HepG2 (cell line): ENCODE results near the gene PPFIA3. TPM values are rescaled to one million over a fixed set of nuclear protein-coding genes. Genes with fewer than 3 reads are reported as not detected.
A peak's percentile ranks its signal among the peaks of the same experiment; 100 is the strongest.

Experiments
- CENPBD1 ChIP-seq: sonication (generic); formaldehyde crosslinking; IDR thresholded peaks from 2 replicates; pipeline ENCODE4 v1.8.0; 2022; ENCODE audit warnings: missing genetic modification reagents, low read depth, mild to moderate bottlenecking, borderline replicate concordance
- DR1 ChIP-seq: sonication (generic); formaldehyde crosslinking; IDR thresholded peaks from 2 replicates; pipeline ENCODE4 v1.8.0; 2021; ENCODE audit warnings: mild to moderate bottlenecking, missing genetic modification reagents, inconsistent platforms
- HNF4G ChIP-seq, 2 experiments: sonication (generic) in 1 of 2; formaldehyde crosslinking in 1 of 2; IDR thresholded peaks; 2 replicates each; pipeline versions ENCODE4 v1.4.0 to v1.6.1; 2011 to 2020; ENCODE audit warnings: borderline replicate concordance in 2 of 2, low read depth in 2 of 2, mild to moderate bottlenecking in 2 of 2, low read length in 1 of 2, missing genetic modification reagents in 1 of 2, moderate library complexity in 1 of 2
- HOXA9 ChIP-seq: sonication (generic); formaldehyde crosslinking; IDR thresholded peaks from 2 replicates; pipeline ENCODE4 v1.8.1; 2022; ENCODE audit warnings: missing genetic modification reagents, mild to moderate bottlenecking, moderate library complexity, borderline replicate concordance
- KLF9 ChIP-seq: IDR thresholded peaks from 2 replicates; pipeline ENCODE4 v1.6.1; 2016; ENCODE audit warnings: low read depth
- MNT ChIP-seq: fragments of 450-650 bp; IDR thresholded peaks from 2 replicates; pipeline ENCODE4 v1.6.1; 2016
- POLR2A ChIP-seq, 2 experiments: IDR thresholded peaks; 2 replicates each; pipeline ENCODE4 v1.6.1; 2011; ENCODE audit warnings: low read depth in 2 of 2, low read length in 2 of 2, mild to moderate bottlenecking in 1 of 2, moderate library complexity in 1 of 2; ENCODE audit not compliant: insufficient read depth in 1 of 2
- RAD21 ChIP-seq: fragments of 450-650 bp; formaldehyde crosslinking; IDR thresholded peaks from 2 replicates; pipeline ENCODE4 v1.5.0; 2020; ENCODE audit warnings: mild to moderate bottlenecking
- RARG ChIP-seq: sonication (generic); formaldehyde crosslinking; IDR thresholded peaks from 2 replicates; pipeline ENCODE4 v1.4.0; 2020; ENCODE audit warnings: low read depth, mild to moderate bottlenecking, missing genetic modification reagents
- RBAK ChIP-seq: sonication (generic); formaldehyde crosslinking; IDR thresholded peaks from 2 replicates; pipeline ENCODE4 v1.5.1; 2020; ENCODE audit warnings: mild to moderate bottlenecking, missing genetic modification reagents
- SIN3A ChIP-seq: IDR thresholded peaks from 2 replicates; pipeline ENCODE4 v1.6.1; 2011; ENCODE audit warnings: low read depth, mild to moderate bottlenecking, control low read depth, low read length, borderline replicate concordance
- SPEN ChIP-seq: sonication (generic); formaldehyde crosslinking; IDR thresholded peaks from 2 replicates; pipeline ENCODE4 v1.5.1; 2020; ENCODE audit warnings: low read depth, mild to moderate bottlenecking, missing genetic modification reagents
- SRSF1 ChIP-seq: fragments of 200-400 bp; formaldehyde crosslinking; optimal IDR thresholded peaks from 2 replicates; pipeline ENCODE3; 2017; ENCODE audit warnings: mild to moderate bottlenecking, low read depth, low read length, moderate library complexity
- SSRP1 ChIP-seq: IDR thresholded peaks from 2 replicates; pipeline ENCODE4 v1.6.1; 2016; ENCODE audit warnings: control low read depth
- TEAD3 ChIP-seq: optimal IDR thresholded peaks from 2 replicates; pipeline ENCODE3; 2016; ENCODE audit warnings: borderline replicate concordance
- TMF1 ChIP-seq: sonication (generic); formaldehyde crosslinking; IDR thresholded peaks from 2 replicates; pipeline ENCODE4 v1.8.1; 2022; ENCODE audit warnings: low read depth, missing genetic modification reagents
- ZNF354B ChIP-seq: sonication (generic); formaldehyde crosslinking; IDR thresholded peaks from 2 replicates; pipeline ENCODE4 v1.8.0; 2022; ENCODE audit warnings: mild to moderate bottlenecking, missing genetic modification reagents
- ZNF446 ChIP-seq: sonication (generic); formaldehyde crosslinking; IDR thresholded peaks from 2 replicates; pipeline ENCODE4 v1.5.0; 2020; ENCODE audit warnings: mild to moderate bottlenecking, missing genetic modification reagents
- ZNF687 ChIP-seq: sonication (generic); formaldehyde crosslinking; IDR thresholded peaks from 2 replicates; pipeline ENCODE4 v1.5.1; 2020; ENCODE audit warnings: mild to moderate bottlenecking, missing genetic modification reagents, moderate library complexity
- polyA plus RNA-seq, 8 experiments: library from polyadenylated mRNA; depleted of rRNA in 3 of 8; stranded (reverse) in 7 of 8; unstranded in 1 of 8; fragments of >200 nt; fragmentation: Illumina TruSeq in 4 of 8; extraction: Trizol in 4 of 8; gene quantifications; 2 replicates each; pipeline versions ENCODE4 v1.2.1 to v1.2.3, GENCODE V29; 2011 to 2016; ENCODE audit warnings: low read depth in 4 of 8, missing spikeins in 1 of 8, mixed read lengths in 1 of 8; ENCODE audit not compliant: insufficient read depth in 1 of 8
- total RNA-seq, 5 experiments: library from RNA; depleted of rRNA; stranded (reverse); fragments of >200 nt; fragmentation: Illumina TruSeq; extraction: Trizol; gene quantifications; 2 replicates each; pipeline ENCODE4 v1.2.3, GENCODE V29; 2016; ENCODE audit warnings: low read depth in 1 of 5
- TF ChIP-seq, protein P1 (sequence below): sonication (generic); formaldehyde crosslinking; IDR thresholded peaks from 2 replicates; pipeline ENCODE4 v1.5.0; 2020; ENCODE audit warnings: mild to moderate bottlenecking, low read depth, missing genetic modification reagents, borderline replicate concordance

The PPFIA3 gene
- total and polyA plus RNA-seq, 2 of the 13 experiments (the other 11 are each of a cell fraction or from before 2014, with no cell fraction given), result 6.7 to 8.6 TPM

DNA sequence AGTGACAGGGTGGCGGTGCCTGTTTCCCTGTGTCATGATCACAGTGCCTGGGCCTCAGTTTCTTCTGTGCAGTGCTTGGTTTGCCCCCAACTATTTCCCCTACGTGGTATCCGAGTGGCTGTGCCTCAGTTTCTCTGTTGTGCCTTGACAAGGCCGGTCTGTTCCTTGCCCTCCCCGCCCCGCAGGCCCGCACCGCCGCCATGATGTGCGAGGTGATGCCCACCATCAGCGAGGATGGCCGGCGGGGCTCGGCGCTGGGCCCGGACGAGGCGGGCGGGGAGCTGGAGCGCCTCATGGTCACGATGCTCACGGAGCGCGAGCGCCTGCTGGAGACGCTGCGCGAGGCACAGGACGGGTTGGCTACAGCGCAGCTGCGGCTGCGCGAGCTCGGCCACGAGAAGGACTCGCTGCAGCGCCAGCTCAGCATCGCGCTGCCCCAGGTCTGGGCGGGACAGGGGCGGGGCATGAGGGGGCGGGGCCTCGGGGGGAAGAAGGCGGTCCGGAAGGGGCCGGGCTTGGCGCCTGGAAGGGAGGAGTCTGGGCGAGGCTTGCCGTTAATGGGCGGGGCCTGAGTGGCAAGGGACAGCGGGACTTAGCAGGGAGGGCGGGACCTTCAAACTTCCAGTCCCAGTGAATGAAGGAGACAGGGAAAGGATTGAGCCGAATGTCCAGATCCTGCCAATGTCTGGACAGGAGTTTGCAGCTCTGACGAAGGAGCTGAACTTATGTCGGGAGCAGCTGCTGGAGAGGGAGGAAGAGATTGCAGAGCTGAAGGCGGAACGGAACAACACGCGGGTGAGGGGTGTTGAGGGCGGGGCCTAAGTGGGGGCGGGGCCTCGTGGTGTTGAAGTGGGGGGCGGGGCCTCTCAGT, 8.6 kb downstream of the PPFIA3 start (continued):
- peak; percentile 92; the same call in 1 of the 2 replicates for TF ChIP-seq CENPBD1 (CRISPR knock-in tag)
- TF ChIP-seq SIN3A, result peak; percentile 95
- peak; percentile 99; the same call in 1 of the 2 replicates for TF ChIP-seq ZNF446 (CRISPR knock-in tag)
- peak; percentile 63 for TF ChIP-seq TEAD3 (CRISPR knock-in tag)
- peak; percentile 100 for TF ChIP-seq ZNF687 (CRISPR knock-in tag)
- peak; percentile 68 for TF ChIP-seq RAD21 (CRISPR knock-in tag)
- peak; percentile 94; the same call in 1 of the 2 replicates for TF ChIP-seq RARG (CRISPR knock-in tag)
- TF ChIP-seq DR1 (CRISPR knock-in tag), result peak; percentile 90
- peak; percentile 97 for TF ChIP-seq ZNF354B (CRISPR knock-in tag)
- no peak for TF ChIP-seq RBAK (CRISPR knock-in tag)
- no peak; the same call in 1 of the 2 replicates for TF ChIP-seq MNT
- no peak for TF ChIP-seq SSRP1 (CRISPR knock-in tag)
- peak; percentile 98 for TF ChIP-seq HOXA9
- TF ChIP-seq POLR2A (IDR thresholded peaks at IDR 0.05; ENCODE audit: insufficient read depth in 1 of 2, low read depth in 2 of 2, low read length in 2 of 2), result peak; percentile 17 to 80; a peak in 3 of 4 replicates
- TF ChIP-seq SPEN (CRISPR knock-in tag), result peak; percentile 97; the same call in 1 of the 2 replicates
- TF ChIP-seq, protein P1, sequence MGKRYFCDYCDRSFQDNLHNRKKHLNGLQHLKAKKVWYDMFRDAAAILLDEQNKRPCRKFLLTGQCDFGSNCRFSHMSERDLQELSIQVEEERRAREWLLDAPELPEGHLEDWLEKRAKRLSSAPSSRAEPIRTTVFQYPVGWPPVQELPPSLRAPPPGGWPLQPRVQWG (CRISPR knock-in tag), result no peak
- TF ChIP-seq SRSF1, result peak; percentile 10
- peak; percentile 85; the same call in 1 of the 2 replicates for TF ChIP-seq KLF9 (CRISPR knock-in tag)
- TF ChIP-seq HNF4G (IDR thresholded peaks at IDR 0.05; ENCODE audit: borderline replicate concordance, low read depth, low read length), result no peak
- TF ChIP-seq HNF4G (CRISPR knock-in tag; IDR thresholded peaks at IDR 0.05; ENCODE audit: borderline replicate concordance, low read depth), result peak; percentile 59; the same call in 1 of the 2 replicates
- TF ChIP-seq TMF1 (CRISPR knock-in tag), result peak; percentile 100
